Mesenchymal stem cell (in vitro differentiated cells and primary cell): Measurements from ENCODE around the gene CNTLN.
"Not testable (repeated sequence)": the region's sequence is repeated elsewhere in the genome, so short reads cannot be mapped to it uniquely, and the experiment has no call there.

Experiments used
- DNase-seq: peaks from one replicate; pipeline ENCODE4 v3.0.0-alpha.2; 2013
- H2AFZ ChIP-seq: one replicate; pipeline ENCODE4 v1.6.1; 2013; ENCODE audit warnings: low read depth, mild to moderate bottlenecking, control low read depth, inconsistent platforms, low read length, moderate library complexity
- H2AK5ac ChIP-seq: 2 replicates; pipeline ENCODE4 v1.6.1; 2013; ENCODE audit warnings: low read length, moderate library complexity, mild to moderate bottlenecking, inconsistent platforms; ENCODE audit not compliant: severe bottlenecking
- H2BK120ac ChIP-seq: one replicate; pipeline ENCODE4 v1.6.1; 2013; ENCODE audit warnings: low read depth, mild to moderate bottlenecking, inconsistent platforms, low read length, moderate library complexity
- H2BK12ac ChIP-seq, 2 experiments: one replicate each; pipeline ENCODE4 v1.6.1; 2013; ENCODE audit warnings: inconsistent platforms in 2 of 2, low read length in 2 of 2, mild to moderate bottlenecking in 2 of 2, moderate library complexity in 2 of 2, control low read depth in 1 of 2
- H2BK15ac ChIP-seq: one replicate; pipeline ENCODE4 v1.6.1; 2013; ENCODE audit warnings: mild to moderate bottlenecking, low read depth, inconsistent platforms; ENCODE audit not compliant: poor library complexity, severe bottlenecking
- H2BK5ac ChIP-seq: 2 replicates; pipeline ENCODE4 v1.6.1; 2013; ENCODE audit warnings: low read depth, mild to moderate bottlenecking, low read length, control low read depth, inconsistent platforms; ENCODE audit not compliant: poor library complexity, severe bottlenecking
- H3K14ac ChIP-seq, 2 experiments: one replicate each; pipeline ENCODE4 v1.6.1; 2013; ENCODE audit warnings: inconsistent platforms in 2 of 2, low read length in 2 of 2, control low read depth in 1 of 2, mild to moderate bottlenecking in 1 of 2, moderate library complexity in 1 of 2
- H3K18ac ChIP-seq, 2 experiments: one replicate each; pipeline ENCODE4 v1.6.1; 2013; ENCODE audit warnings: inconsistent platforms in 2 of 2, low read length in 2 of 2, control low read depth in 1 of 2, low read depth in 1 of 2, mild to moderate bottlenecking in 1 of 2
- H3K23ac ChIP-seq, 2 experiments: one replicate each; pipeline ENCODE4 v1.6.1; 2013; ENCODE audit warnings: inconsistent platforms in 2 of 2, low read length in 2 of 2, mild to moderate bottlenecking in 2 of 2, moderate library complexity in 2 of 2, control low read depth in 1 of 2
- H3K27ac ChIP-seq: 2 replicates; pipeline ENCODE4 v1.5.1; 2013; ENCODE audit warnings: mild to moderate bottlenecking, moderate library complexity, low read length, control low read depth, inconsistent platforms; ENCODE audit not compliant: poor library complexity, severe bottlenecking
- H3K27me3 ChIP-seq, 2 experiments: 2 replicates each; pipeline versions ENCODE4 v1.6.1 to v1.7.0; 2013; ENCODE audit warnings: low read length in 2 of 2, mild to moderate bottlenecking in 2 of 2, moderate library complexity in 2 of 2, control low read depth in 1 of 2, inconsistent platforms in 1 of 2; ENCODE audit not compliant: control insufficient read depth in 1 of 2, insufficient read depth in 1 of 2
- H3K36me3 ChIP-seq, 2 experiments: 2 replicates each; pipeline versions ENCODE4 v1.6.1 to v1.7.0; 2013; ENCODE audit warnings: low read length in 2 of 2, control low read depth in 1 of 2, inconsistent platforms in 1 of 2, low read depth in 1 of 2, mild to moderate bottlenecking in 1 of 2; ENCODE audit not compliant: insufficient read depth in 2 of 2, control insufficient read depth in 1 of 2
- H3K4ac ChIP-seq, 2 experiments: one replicate each; pipeline ENCODE4 v1.6.1; 2013; ENCODE audit warnings: inconsistent platforms in 2 of 2, low read length in 2 of 2, mild to moderate bottlenecking in 2 of 2, moderate library complexity in 2 of 2, control low read depth in 1 of 2, low read depth in 1 of 2
- H3K4me1 ChIP-seq: 2 replicates; pipeline ENCODE4 v1.6.1; 2013; ENCODE audit warnings: low read depth, low read length, control low read depth; ENCODE audit not compliant: control insufficient read depth, insufficient read depth
- H3K4me2 ChIP-seq: 2 replicates; pipeline ENCODE4 v1.6.1; 2013; ENCODE audit warnings: low read length, mild to moderate bottlenecking, inconsistent platforms; ENCODE audit not compliant: poor library complexity, severe bottlenecking
- H3K4me3 ChIP-seq, 2 experiments: 2 replicates each; pipeline versions ENCODE4 v1.5.1 to v1.7.0; 2013; ENCODE audit warnings: low read length in 2 of 2, mild to moderate bottlenecking in 2 of 2, control low read depth in 1 of 2, low read depth in 1 of 2; ENCODE audit not compliant: insufficient read depth in 1 of 2
- H3K79me1 ChIP-seq: replicated peaks from 2 replicates; pipeline ENCODE4 v1.6.1; 2013; ENCODE audit warnings: mild to moderate bottlenecking, control low read depth, low read length, inconsistent platforms; ENCODE audit not compliant: poor library complexity, severe bottlenecking
- H3K9ac ChIP-seq: 2 replicates; pipeline ENCODE4 v1.7.0; 2013; ENCODE audit warnings: mild to moderate bottlenecking, low read length, moderate library complexity
- H3K9me3 ChIP-seq: 2 replicates; pipeline ENCODE4 v1.7.0; 2013; ENCODE audit warnings: mild to moderate bottlenecking, low read length; ENCODE audit not compliant: control insufficient read depth
- H4K8ac ChIP-seq: one replicate; pipeline ENCODE4 v1.6.1; 2013; ENCODE audit warnings: inconsistent platforms, mild to moderate bottlenecking, low read length, moderate library complexity
- H4K91ac ChIP-seq: one replicate; pipeline ENCODE4 v1.6.1; 2013; ENCODE audit warnings: mild to moderate bottlenecking, low read length, inconsistent platforms
- WGBS: methylation state at CpG from one replicate; pipeline ENCODE4 v1.1.7; 2013; ENCODE audit warnings: mixed read lengths; 5-methylcytosine and 5-hydroxymethylcytosine counted together

The CNTLN gene

GRCh38 chr9:17349831-17350230 lies 215.0 kb downstream of the CNTLN start:
- Histone ChIP-seq H3K9me3 (no peaks in the 10 kb centered on the region), H2AFZ (no peak overlapping the region), H4K91ac (no peak overlapping the region), H3K79me1 (no peaks in the 10 kb centered on the region), H3K14ac (no peak overlapping the region), H2BK12ac (no peak overlapping the region), H3K18ac (no peak overlapping the region), H3K27me3 (no peaks in the 10 kb centered on the region), H2BK5ac (no peak overlapping the region), H3K4ac (no peak overlapping the region), H2BK120ac (no peak overlapping the region), H3K23ac (no peak overlapping the region), H2BK15ac (no peak overlapping the region), H3K27ac (no peak overlapping the region), H2AK5ac (no peak overlapping the region), H3K36me3 (peaks cover 0 to 15% of the 10 kb centered on the region in 2 experiments), H4K8ac (no peak overlapping the region), H3K4me3 (no peak overlapping the region), H3K4me1 (no peaks in the 10 kb centered on the region), H3K9ac (no peak overlapping the region), H3K4me2 (no peak overlapping the region)
- peak; percentile 32 for DNase-seq

- not testable (repeated sequence) for DNase-seq, H4K8ac ChIP-seq, H3K4me2 ChIP-seq, H2BK12ac ChIP-seq, H3K4me1 ChIP-seq, H2AFZ ChIP-seq, H2AK5ac ChIP-seq, H3K23ac ChIP-seq, H3K4ac ChIP-seq, H3K9me3 ChIP-seq, H2BK5ac ChIP-seq, H3K4me3 ChIP-seq, H2BK15ac ChIP-seq, H3K18ac ChIP-seq, H3K9ac ChIP-seq, H3K27ac ChIP-seq, H4K91ac ChIP-seq, H3K79me1 ChIP-seq, H2BK120ac ChIP-seq, H3K27me3 ChIP-seq, H3K14ac ChIP-seq, H3K36me3 ChIP-seq
- 94% methylated on average over 22 of the region's 25 CpGs for WGBS
These were observed 219.2 kb downstream of the CNTLN start for GRCh38 chr9:17354006-17354405.

- Histone ChIP-seq H2BK15ac (no peak overlapping the region), H2AFZ (no peak overlapping the region), H3K9ac (no peak overlapping the region), H3K27me3 (no peaks in the 10 kb centered on the region), H3K9me3 (no peaks in the 10 kb centered on the region), H2BK5ac (no peak overlapping the region), H2AK5ac (no peak overlapping the region), H3K14ac (no peak overlapping the region), H4K8ac (no peak overlapping the region), H3K79me1 (no peaks in the 10 kb centered on the region), H3K4ac (no peak overlapping the region), H3K27ac (no peak overlapping the region), H3K4me1 (no peaks in the 10 kb centered on the region), H3K4me2 (no peak overlapping the region), H3K36me3 (no peaks in the 10 kb centered on the region), H2BK12ac (no peak overlapping the region), H3K18ac (no peak overlapping the region), H2BK120ac (no peak overlapping the region), H4K91ac (no peak overlapping the region), H3K23ac (no peak overlapping the region), H3K4me3 (no peak overlapping the region)
- DNase-seq, result no peak
- WGBS, result 100% methylated on average over 1 of the region's 2 CpGs
These were observed 226.5 kb downstream of the CNTLN start for GRCh38 chr9:17361378-17361777.

- H2BK5ac ChIP-seq, result no peak overlapping the region
- no peak overlapping the region for H2AFZ ChIP-seq
- H3K14ac ChIP-seq, result no peak overlapping the region
- no peaks in the 10 kb centered on the region for H3K4me1 ChIP-seq
- H2BK15ac ChIP-seq, result no peak overlapping the region
- H2BK120ac ChIP-seq, result no peak overlapping the region
- no peak for DNase-seq
- H3K23ac ChIP-seq, result no peak overlapping the region
- H3K27me3 ChIP-seq, result no peaks in the 10 kb centered on the region
- H3K27ac ChIP-seq, result no peak overlapping the region
- no peak overlapping the region for H4K91ac ChIP-seq
- H3K79me1 ChIP-seq, result no peaks in the 10 kb centered on the region
- no peak overlapping the region for H3K9ac ChIP-seq
- no peaks in the 10 kb centered on the region for H3K9me3 ChIP-seq
- no peak overlapping the region for H2AK5ac ChIP-seq
- no peak overlapping the region for H4K8ac ChIP-seq
- H3K36me3 ChIP-seq, result peaks cover 14 to 42% of the 10 kb centered on the region in 2 experiments
- no peak overlapping the region for H3K4me2 ChIP-seq
- no peak overlapping the region for H2BK12ac ChIP-seq
- WGBS, result 100% methylated on average over 2 of the region's 2 CpGs
- no peak overlapping the region for H3K4me3 ChIP-seq
- no peak overlapping the region for H3K4ac ChIP-seq
- no peak overlapping the region for H3K18ac ChIP-seq
These were observed 232.2 kb downstream of the CNTLN start for GRCh38 chr9:17367035-17367434.
